ENCODE results near the gene FSTL4.
"Not testable (repeated sequence)": the region's sequence is repeated elsewhere in the genome, so short reads cannot be mapped to it uniquely, and the experiment has no call there.

FSTL4 gene

DNA sequence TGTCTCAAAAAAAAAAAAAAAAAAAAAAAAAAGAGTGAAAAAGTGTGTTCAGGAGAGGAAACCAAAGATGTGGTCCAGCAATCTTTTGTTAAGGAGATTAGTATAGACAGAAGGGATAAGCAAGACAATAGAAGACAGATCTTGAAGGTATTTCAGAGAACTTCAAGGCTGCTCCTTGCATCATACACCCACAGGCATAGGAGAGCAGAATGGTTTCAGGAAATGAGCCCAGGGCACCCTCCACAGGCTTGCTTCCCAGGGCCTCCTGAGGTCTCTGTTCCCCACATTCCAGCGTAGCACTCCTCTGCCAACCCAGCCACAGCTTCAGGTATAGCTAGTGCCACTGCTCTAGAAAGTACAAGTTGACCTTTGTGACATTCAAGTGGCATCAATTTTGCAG, 65.8 kb downstream of the FSTL4 start:
- no peak for DNase-seq

- DNase-seq: no peak
Measured at GRCh38 chr5:133544346-133544745, 68.0 kb downstream of the FSTL4 start.

DNA sequence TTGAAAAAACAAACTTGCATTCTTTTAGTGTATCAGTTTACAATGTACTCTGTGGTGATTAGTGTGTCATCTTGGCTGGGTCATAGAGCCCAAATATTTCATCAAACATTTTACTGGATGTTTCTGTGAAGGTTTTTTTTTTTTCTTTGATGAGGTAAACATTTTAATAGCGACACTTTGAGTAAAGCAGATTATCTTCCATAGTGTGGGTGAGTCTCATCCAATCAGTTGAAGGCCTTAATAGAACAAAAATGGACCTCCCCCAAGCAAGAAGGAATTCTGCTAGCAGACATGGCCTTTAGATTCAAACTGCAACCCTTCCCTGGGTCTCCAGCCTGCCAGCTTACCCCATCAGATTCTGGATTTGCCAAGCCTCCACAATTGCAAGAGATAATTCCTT, 72.5 kb downstream of the FSTL4 start:
- no peak for DNase-seq

- no peak for DNase-seq
Measured at GRCh38 chr5:133538718-133539117, 73.6 kb downstream of the FSTL4 start.

- DNase-seq: not testable (repeated sequence)
Measured at GRCh38 chr5:133535241-133535929, 77.0 kb downstream of the FSTL4 start.

DNA sequence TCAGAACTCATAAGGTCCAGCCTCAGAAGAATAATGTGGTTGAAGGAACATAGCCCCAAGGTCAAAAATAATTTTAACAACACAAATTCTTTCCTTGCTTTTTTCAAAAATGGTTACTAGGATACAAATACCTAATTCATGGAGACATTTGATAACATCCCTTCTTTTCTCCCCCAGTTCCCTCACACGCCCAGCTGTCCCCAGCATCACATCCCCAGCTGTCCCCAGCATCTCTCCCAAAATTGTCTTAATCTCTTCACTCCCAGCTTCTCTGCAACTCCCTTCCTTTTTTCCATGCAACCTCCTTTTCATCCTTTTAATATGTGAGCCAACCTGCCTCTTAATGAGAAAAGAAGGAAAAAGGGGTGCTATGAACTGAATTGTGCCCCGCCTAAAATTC, 77.8 kb downstream of the FSTL4 start:
- DNase-seq: no peak

DNA sequence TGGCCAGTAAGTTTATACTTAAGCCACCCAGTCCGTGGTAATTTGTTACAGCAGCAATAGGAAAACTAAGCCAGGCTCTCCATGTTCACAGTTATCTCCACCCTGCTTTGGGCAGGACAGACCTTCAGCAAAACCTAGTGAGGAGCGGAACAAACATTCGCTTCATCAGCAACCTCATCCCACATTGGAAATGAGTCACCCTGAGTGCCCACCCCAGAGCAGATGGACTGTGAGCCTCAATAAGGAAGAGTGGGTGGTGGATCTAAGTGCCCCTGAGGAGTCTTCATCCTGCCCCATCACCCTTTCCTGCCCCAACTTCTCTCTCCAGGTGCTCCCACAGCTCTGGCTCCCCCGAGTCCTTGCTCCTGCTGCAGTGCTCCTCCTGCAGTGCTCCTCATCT, 78.8 kb downstream of the FSTL4 start:
- no peak for DNase-seq

- DNase-seq: no peak
Measured at GRCh38 chr5:133531594-133531993, 80.7 kb downstream of the FSTL4 start.

- no peak for DNase-seq
Measured at GRCh38 chr5:133531178-133531577, 81.2 kb downstream of the FSTL4 start.

DNA sequence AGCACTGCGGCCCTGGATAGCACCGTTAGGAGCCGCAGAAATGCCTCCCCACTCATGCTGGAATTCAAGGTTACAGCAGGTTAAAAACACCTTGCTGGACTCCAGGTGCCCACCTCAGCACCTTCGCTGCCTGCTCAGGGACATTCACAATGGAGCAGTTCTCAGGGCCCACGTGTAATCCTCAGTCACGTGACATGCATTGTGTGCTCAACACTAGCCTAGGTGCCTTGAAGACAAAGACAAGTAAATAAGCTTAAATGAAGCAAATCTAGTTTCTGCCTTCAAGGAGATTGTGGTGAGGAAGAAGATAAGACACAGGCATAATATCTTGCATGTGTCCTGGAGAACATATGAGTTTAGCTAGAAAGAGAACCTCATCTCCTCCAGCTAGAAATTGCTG, 82.1 kb downstream of the FSTL4 start:
- DNase-seq: no peak

GRCh38 chr5:133528841-133529240, 83.5 kb downstream of the FSTL4 start:
- no peak for DNase-seq

DNA sequence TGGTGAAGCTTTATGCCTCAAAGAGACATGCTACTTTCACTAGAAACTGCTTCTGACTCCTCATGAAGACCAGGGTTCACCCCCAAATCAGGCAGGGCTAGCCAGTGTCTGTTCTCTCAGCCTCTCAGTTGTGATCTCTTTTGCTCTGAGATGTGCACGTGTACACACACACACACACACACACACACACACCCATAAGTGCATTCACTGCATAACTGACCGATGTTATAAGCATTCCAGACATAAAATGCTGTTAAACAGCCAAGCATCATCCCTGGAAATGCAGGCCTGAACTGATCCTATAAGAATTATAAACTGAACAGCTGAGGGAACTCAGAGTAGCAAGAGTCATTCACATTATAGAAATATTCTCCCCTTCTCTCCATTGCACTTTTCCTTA, 85.0 kb downstream of the FSTL4 start:
- no peak for DNase-seq

GRCh38 chr5:133526368-133526767, 86.0 kb downstream of the FSTL4 start:
- no peak for DNase-seq

- DNase-seq: no peak
Measured at GRCh38 chr5:133525126-133525525, 87.2 kb downstream of the FSTL4 start.

DNA sequence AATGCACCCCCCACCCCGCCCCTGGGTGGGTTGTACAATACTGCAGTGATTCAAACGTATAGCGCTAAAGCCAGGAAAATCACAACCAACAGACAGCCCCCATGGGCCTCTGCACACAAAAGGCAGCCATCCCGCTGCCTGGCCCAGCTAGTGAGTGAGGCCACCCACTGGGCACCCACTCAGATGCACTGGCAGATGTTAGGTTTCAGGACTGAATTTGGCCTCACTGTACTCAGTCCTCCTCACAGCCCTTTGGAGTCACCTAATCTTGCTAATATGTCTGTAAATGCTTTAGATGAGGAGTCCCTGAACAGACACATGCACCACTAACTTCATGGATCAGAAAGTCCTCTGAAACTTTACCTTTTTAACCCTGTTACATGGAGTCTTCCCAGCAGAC, 87.7 kb downstream of the FSTL4 start:
- no peak for DNase-seq

DNA sequence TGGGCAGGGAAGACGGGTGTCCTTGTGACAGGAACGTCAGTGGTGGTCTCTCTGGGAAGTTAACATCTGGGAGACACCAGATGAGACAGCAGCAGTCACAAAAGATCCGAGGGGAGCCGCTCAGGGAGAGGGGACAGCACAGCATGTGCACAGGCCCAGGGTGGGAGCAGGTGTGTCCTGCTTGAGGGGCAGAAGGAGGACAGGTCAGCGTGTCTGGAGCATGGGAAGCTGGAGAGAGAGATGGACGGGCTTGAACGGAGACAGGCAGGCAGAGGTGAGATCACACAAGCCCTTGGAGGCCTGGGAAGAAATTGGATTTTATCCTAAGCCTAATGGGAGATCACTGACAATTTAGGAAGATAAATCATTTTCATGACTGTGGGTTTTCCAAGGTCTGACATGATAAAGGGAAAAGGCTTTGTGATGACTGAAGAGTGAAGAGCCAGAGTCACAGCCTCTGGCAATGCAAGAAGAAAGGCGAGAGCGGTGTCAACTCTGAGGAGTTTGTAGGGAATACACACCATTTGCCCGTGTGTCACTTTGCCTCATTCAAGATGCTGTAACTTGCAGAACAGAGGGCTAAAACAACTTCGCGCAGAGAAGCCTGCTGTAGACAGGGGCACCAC, 88.3 kb downstream of the FSTL4 start:
- no peak for DNase-seq

- DNase-seq: no peak
Measured at GRCh38 chr5:133523013-133523658, 89.2 kb downstream of the FSTL4 start.

- DNase-seq: no peak
Measured at GRCh38 chr5:133521801-133522200, 90.5 kb downstream of the FSTL4 start.

GRCh38 chr5:133520991-133521706, 91.2 kb downstream of the FSTL4 start:
- DNase-seq: no peak

- DNase-seq: no peak
Measured at GRCh38 chr5:133520062-133520461, 92.3 kb downstream of the FSTL4 start.

GRCh38 chr5:133519191-133519590, 93.2 kb downstream of the FSTL4 start:
- no peak for DNase-seq

DNA sequence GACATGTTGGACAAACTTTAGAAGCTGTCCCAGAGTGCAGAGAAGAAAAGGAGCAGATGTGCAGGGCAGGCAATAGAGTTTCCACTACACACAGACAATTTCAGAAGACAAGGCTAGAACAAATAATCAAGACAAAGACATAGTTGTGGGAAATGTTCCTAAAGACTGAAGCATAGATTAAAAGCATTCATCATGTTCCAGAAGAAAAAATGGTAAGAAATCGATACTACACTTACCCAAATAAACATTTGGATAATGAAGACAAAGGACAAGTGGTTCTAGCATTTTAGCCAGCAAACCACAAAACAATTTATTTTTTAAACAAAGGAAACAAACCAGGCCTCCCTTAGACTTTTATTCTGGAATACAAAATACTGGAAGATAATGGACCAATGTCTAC, 97.9 kb downstream of the FSTL4 start:
- DNase-seq: no peak

DNA sequence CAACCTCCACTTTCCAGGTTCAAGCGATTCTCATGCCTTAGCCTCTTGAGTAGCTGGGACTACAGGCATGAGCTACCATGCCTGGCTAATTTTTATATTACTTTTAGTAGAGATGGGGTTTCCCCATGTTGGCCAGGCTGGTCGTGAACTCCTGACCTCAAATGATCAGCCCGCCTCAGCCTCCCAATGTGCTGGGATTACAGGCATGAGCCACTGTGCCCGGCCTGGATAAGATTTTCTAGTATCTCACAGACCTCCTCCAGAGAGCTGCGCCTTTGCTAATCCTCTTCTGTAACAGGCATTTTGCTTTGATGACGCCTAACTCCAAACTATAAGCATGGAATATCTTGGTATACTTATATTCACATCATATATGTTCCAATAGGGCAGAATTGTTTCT, 99.4 kb downstream of the FSTL4 start:
- DNase-seq: no peak
